ENCODE measurements around the gene SORCS3. TPM values are rescaled to one million over a fixed set of nuclear protein-coding genes. Genes with fewer than 3 reads are reported as not detected.

The SORCS3 gene
- total and polyA plus RNA-seq, 9 of the 15 experiments (the other 6 are each of a cell fraction or from before 2014, with no cell fraction given) = not detected

- no peaks in the 10 kb centered on the region for H3K9me1 ChIP-seq (ENCODE audit: control insufficient read depth, insufficient read depth, low read length)
- H3K27ac ChIP-seq (ENCODE audit: extremely low read depth, low read depth, low read length) = no peak overlapping the region
- H3K36me3 ChIP-seq (ENCODE audit: control insufficient read depth, insufficient read depth, low read length) = no peaks in the 10 kb centered on the region
- TF ChIP-seq BDP1 (IDR thresholded peaks at IDR 0.05; ENCODE audit: insufficient read depth, insufficient read length) = no peak
- TF ChIP-seq MTA3 (IDR thresholded peaks at IDR 0.05; ENCODE audit: borderline replicate concordance) = no peak
- no peak for TF ChIP-seq ZNF41 (CRISPR knock-in tag; conservative IDR thresholded peaks at IDR 0.05)
- TF ChIP-seq RREB1 (CRISPR knock-in tag; IDR thresholded peaks at IDR 0.05) = no peak
- no peak for TF ChIP-seq KDM4B (IDR thresholded peaks at IDR 0.05; ENCODE audit: borderline replicate concordance in 2 of 2, low read depth in 1 of 2)
- no peak for TF ChIP-seq NFIC (IDR thresholded peaks at IDR 0.05)
- no peak for TF ChIP-seq SREBF1 (IDR thresholded peaks at IDR 0.05; ENCODE audit: borderline replicate concordance, low read depth, low read length)
- TF ChIP-seq KLF1 (tag; IDR thresholded peaks at IDR 0.05) = no peak
- TF ChIP-seq KLF10 (CRISPR knock-in tag; IDR thresholded peaks at IDR 0.05) = no peak
- no peak for TF ChIP-seq TAF9B (IDR thresholded peaks at IDR 0.05; ENCODE audit: partially characterized antibody)
- no peak for TF ChIP-seq SRF (CRISPR knock-in tag; IDR thresholded peaks at IDR 0.05)
- TF ChIP-seq HDAC8 (tag; IDR thresholded peaks at IDR 0.05) = no peak
- H2AFZ ChIP-seq (ENCODE audit: low read depth, low read length) = no peak overlapping the region
- no peak overlapping the region for H3K4me3 ChIP-seq
- ChIA-PET CTCF (ENCODE audit: low intra/inter-chr PET ratio) (no interaction called here), POLR2A (no interaction called here)
- intact Hi-C loops (cut with micrococcal nuclease) (no loop called here), in situ Hi-C loops (cut with MboI) (no loop called here)
- ATAC-seq (no peak), DNase-seq (ENCODE audit: extremely low read depth in 1 of 4, low spot score in 3 of 4) (no peak), FAIRE-seq (no peak)
- WGBS (ENCODE audit: insufficient coverage, low coverage, missing lambda C conversion rate) = 5% methylated on average over 2 of the region's 2 CpGs
- no peak overlapping the region for H3K9ac ChIP-seq (ENCODE audit: insufficient read depth in 1 of 2, low read depth in 2 of 2, low read length in 2 of 2)
- no TSS peak for BruUV-seq (replicated peaks)
- no peak overlapping the region for H3K4me2 ChIP-seq (ENCODE audit: insufficient read depth, low read length)
- H3K4me1 ChIP-seq (replicated peaks in 1 of 2; ENCODE audit: control insufficient read depth in 2 of 2, insufficient read depth in 2 of 2, low read length in 2 of 2) = no peaks in the 10 kb centered on the region
- no peaks in the 10 kb centered on the region for H3K79me2 ChIP-seq (ENCODE audit: control insufficient read depth, insufficient read depth, low read length)
- H3K27me3 ChIP-seq (ENCODE audit: control insufficient read depth in 2 of 2, insufficient read depth in 2 of 2, low read length in 2 of 2) = no peaks in the 10 kb centered on the region
- H3K9me3 ChIP-seq (replicated peaks; ENCODE audit: control insufficient read depth, insufficient read depth, low read depth, low read length) = no peaks in the 10 kb centered on the region
- H4K20me1 ChIP-seq (replicated peaks; ENCODE audit: control insufficient read depth, insufficient read depth, low read length) = no peaks in the 10 kb centered on the region
Measured at GRCh38 chr10:105189463-105189800, 548.3 kb downstream of the SORCS3 start.

All from K562 (cell line).